ENCODE measurements around the gene XCL2.
"Not testable (repeated sequence)": the region's sequence is repeated elsewhere in the genome, so short reads cannot be mapped to it uniquely, and the experiment has no call there.

XCL2 gene, protein sequence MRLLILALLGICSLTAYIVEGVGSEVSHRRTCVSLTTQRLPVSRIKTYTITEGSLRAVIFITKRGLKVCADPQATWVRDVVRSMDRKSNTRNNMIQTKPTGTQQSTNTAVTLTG

DNA sequence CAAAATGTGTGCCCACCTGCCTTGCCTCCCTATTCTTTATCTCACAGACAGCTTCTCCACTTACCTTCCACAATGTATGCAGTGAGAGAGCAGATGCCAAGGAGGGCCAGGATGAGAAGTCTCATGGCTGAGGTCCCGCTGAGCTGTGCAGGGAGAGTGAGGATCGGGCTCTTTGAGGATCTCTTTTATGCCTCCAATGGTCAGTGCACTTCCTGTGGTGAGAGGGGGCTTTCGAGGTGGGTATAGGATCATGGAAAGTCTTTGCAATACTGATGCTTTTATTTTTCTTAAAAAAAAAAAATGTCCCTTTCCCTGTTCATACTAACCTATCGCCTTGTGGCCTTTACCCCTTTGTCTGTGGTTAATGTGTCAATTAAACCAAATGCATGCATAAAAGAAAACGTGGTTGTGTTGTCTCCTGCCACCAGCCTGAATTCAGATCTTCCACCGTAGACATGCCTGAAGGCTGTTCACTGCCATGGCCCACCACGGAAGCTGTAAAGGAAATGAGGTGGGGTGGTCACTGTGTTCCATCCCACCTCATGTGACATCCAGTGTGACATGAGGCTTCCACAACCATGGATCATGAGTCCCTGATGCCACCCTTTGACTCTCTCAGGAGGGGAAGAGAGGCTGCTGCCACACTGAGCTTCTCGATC lies at the start of gene XCL2:
TSS of gene XCL2 (minus strand) at position 158 of the 659 bp plus-strand sequence. CDS start at position 125, 33 bp downstream.
- FAIRE-seq, result peak; percentile 65
- DNase-seq (ENCODE audit: extremely low spot score, insufficient read length, low read depth), result not testable (repeated sequence)

DNA sequence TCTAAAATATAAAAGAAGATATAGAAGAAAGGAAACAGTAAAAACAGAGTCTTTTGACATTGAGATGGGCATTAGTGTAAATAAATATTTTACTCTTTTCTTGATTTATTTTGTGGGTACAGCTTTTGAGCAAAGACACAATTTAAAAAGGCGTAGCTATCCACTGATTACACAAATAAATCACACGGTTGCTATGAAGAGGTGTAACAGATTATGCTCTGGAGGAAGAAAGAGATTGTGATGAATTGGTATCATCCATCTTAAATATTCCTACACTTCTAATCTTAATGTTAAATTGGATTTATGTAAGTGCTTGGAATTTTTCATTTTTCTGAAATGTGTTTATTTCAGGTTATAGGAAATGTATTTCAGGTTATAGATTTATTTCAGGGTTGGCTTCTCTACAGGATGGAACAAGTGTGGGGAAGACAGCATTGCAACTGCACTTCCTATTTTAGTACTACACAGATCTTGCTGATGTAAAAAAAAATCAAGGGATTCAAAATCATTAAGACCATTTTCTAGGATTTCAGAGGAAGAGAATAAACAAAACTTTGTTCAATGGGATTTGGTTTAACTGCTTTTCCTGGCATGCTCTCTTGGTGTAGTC lies 47.9 kb upstream of the XCL2 start:
- DNase-seq (ENCODE audit: extremely low spot score, insufficient read length, low read depth) (no peak), FAIRE-seq (no peak)

DNA sequence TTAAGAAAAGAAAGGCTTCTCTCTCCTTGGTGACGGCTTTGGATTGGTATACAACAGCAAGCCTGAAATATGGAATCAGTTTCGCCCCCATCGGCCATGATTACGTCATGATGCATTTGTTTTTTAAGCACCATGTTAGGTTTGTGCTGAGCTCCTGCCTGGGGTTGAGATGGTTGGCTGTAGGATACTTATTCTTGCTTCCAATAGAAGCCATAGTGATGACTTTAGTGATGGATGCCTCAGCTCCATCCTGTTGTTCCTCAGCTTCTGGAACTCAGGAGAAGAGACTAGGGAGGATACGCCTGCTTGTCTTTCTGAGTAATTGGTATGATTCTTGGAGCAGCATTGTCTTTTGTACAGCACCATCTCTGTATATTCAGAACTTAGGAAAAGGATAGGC lies 47.3 kb upstream of the XCL2 start:
- FAIRE-seq, result no peak

DNA sequence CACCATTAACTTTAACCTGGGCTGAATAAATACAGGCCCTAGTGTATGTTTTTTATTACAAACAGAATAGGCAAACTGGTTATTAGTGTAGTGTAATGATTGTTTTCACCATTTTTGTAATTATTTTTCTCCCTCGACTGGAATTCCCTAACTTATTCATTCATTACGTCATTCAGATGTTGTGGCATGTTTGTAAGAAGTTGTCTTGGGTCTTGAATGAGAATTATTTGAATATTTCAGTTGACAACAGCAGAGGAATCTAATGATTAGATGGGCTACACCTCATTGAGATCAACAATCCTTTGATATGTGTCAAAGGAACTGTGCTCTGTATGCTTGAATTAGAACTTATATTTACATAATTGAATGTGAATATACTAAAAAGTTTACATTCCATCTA lies 45.4 kb upstream of the XCL2 start:
- FAIRE-seq, result no peak
- no peak for DNase-seq (ENCODE audit: extremely low spot score, insufficient read length, low read depth)

More for the DNA sequence above, 47.3 kb upstream of the XCL2 start:
- no peak for DNase-seq (ENCODE audit: extremely low spot score, insufficient read length, low read depth)

DNA sequence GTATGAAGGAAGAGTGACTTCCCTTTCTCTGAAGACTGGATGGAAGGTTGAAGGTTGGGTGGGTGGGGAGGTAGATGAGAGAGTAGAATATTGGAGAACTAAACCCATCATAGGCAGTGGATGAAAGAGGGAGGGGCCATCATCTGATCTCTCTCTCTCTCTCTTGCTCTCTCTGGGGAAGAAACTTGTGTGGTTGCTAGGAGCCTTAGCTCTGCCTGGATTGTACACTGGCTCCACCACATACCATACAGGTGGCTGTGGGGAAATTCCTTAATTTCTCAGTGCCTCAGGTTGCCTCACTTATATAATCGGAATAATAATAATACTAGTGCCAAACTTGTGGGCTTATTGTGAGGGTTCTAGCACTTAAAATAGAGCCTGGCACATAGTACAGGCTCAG lies 42.1 kb upstream of the XCL2 start:
- FAIRE-seq (no peak), DNase-seq (ENCODE audit: extremely low spot score, insufficient read length, low read depth) (no peak)

DNA sequence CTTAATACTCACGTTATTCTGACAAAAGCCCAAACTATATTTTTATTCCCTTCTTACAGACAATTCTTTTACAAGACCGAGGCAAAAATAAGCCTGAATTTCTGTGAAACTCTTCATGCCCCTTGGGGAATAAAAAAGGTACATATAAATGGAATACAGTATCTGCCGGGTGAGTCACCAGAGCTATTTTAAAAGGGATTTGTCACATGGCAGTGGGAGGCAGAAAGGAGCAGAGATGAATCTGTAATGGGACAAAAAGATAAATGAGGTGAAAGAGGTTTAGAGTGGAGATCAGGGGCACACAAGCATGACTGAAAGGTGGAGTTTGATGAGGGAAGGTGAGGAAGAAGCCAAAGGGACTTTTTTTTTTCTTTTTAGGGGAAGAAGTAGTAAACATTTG lies 41.4 kb upstream of the XCL2 start:
- FAIRE-seq, result no peak
- no peak for DNase-seq (ENCODE audit: extremely low spot score, insufficient read length, low read depth)

DNA sequence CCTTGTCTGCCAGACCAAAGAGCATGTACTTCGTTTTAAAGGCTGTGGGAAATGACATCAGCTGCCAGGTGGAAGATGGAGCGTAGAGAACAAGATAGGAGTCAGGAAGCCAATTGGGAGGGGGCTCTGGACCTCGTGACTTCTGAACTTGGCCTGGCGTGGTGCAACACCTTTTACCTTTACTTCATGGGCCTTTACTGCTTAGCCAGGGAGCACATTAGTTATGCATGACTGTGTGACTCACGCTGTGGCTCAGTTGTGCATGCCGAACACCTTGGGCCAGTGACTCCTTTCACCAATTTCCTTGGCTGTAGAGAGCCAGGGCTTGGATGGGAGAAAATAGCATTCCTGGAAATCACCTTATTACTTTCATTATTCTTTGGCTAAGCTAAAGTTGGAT lies 39.8 kb upstream of the XCL2 start:
- DNase-seq (ENCODE audit: extremely low spot score, insufficient read length, low read depth), result no peak
- FAIRE-seq, result no peak

DNA sequence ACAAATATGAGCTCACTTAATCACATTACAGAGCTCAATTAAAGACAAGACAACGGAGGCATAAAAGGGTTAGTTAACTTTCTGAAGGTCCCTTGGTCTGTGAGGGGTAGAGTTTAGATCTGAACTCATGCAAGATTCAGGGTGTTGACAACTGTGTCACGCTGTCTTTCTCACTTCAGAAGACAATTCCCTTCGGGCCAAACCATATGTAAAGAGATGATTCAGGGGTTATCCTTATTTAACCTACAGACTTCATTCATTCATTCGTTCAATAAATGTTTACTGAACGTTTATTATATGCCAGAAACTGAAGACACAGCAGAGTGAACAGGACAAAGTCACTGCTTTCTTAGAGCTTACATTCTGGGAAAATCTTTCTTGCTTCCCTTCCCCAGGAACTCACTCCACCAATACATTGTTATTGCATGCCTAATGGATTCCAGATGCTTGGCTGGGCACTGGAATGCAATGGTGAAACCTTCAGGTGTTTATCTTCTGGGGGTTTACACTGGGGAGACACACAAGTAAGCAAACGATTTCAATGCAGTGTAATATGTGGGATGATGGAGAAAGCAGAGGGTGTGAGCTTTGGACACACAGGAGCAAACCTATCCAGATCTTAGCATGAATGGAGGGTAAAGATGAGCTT lies 39.0 kb upstream of the XCL2 start:
- no peak for FAIRE-seq
- no peak for DNase-seq (ENCODE audit: extremely low spot score, insufficient read length, low read depth)

DNA sequence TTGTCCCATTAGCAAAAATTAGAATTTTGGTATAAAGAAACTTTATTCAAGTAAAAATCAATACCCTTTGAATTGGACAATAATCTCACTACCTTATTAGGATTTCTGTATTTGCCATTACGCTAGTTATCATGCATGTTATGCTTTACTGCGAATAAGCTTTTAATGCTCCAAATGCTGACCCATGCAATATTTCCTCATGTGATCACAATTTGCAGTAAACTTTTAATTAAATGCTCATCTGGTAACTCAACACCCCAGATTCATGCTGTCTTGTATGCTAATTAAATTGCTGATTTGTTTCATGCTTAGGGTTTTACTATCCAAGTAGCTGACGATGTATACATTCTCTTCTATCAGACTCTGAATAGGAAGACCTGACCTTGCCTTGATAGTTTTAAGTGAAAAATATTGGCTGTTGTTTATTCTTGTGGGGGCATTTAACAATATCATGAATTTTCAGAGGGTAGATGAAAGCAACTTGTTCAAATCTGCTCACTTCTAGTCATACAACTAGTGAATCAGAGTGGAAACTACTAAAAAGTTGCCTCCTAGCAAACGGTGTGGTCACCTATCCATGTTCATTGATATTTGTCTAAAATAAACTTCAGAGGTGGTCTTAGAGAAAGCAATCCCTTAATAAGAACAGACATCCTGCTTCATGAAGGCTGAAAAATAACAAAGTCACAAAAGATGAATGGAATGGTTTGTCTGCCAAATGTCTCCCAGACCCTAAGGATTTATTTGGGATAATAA lies 38.2 kb upstream of the XCL2 start:
- DNase-seq (ENCODE audit: extremely low spot score, insufficient read length, low read depth) (no peak), FAIRE-seq (no peak)

DNA sequence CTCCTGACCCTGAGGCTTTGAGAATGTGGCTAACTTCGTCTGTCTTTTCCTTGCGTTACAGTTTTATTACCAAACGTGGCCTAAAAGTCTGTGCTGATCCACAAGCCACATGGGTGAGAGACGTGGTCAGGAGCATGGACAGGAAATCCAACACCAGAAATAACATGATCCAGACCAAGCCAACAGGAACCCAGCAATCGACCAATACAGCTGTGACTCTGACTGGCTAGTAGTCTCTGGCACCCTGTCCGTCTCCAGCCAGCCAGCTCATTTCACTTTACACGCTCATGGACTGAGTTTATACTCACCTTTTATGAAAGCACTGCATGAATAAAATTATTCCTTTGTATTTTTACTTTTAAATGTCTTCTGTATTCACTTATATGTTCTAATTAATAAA lies 37.2 kb upstream of the XCL2 start:
- not testable (repeated sequence) for DNase-seq (ENCODE audit: extremely low spot score, insufficient read length, low read depth); FAIRE-seq

DNA sequence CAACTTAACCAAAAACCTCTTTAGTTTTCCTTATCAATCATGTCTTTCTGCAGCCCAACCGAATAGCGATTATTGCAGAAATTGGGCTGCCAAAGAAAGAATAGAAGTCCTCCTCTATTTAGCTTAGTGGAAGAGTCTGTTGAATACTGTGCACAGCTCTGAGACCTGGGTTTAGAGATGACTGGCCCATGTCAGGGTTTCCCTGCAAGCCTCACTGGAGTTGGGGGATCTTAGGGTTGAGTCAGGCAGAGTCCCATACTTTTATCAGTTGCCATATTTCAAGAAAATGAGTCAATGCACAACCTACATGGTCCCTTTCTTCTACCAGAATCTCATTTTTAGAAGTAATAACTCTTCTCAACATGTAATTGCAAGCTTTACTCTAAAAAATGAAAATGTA lies 36.5 kb upstream of the XCL2 start:
- not testable (repeated sequence) for FAIRE-seq; DNase-seq (ENCODE audit: extremely low spot score, insufficient read length, low read depth)

DNA sequence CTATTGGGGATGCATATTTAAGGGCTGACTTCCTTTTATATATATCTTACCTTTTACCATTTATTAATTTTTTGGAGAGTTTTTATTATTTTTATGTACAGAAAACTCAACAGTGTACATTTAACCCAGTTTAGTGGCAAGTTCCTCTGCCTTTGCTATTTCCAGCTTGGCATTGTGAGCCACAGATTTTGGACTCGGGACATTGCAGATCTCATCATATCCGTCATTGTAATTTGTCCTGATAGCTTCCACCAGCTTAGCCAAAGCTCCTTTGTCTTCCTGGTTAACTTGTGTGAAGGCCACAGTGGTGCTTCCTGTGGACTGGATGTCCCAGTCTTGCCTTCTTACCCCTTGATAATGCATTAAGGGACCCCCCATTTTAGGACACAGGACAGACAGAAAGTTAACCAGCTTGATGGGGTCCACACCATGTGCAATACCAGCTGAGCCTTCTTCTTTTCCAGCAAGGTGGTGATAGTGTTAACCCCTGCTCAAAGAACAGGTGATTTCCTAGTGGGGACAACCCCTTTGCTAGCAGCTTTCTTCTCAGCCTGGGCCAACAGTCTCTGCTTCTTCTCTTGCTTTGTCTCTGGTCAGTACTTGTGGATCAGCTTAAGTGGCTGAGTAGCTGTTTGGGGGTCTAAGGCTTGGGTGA lies 34.9 kb upstream of the XCL2 start:
- peak; percentile 59 for FAIRE-seq
- DNase-seq (ENCODE audit: extremely low spot score, insufficient read length, low read depth), result not testable (repeated sequence)

DNA sequence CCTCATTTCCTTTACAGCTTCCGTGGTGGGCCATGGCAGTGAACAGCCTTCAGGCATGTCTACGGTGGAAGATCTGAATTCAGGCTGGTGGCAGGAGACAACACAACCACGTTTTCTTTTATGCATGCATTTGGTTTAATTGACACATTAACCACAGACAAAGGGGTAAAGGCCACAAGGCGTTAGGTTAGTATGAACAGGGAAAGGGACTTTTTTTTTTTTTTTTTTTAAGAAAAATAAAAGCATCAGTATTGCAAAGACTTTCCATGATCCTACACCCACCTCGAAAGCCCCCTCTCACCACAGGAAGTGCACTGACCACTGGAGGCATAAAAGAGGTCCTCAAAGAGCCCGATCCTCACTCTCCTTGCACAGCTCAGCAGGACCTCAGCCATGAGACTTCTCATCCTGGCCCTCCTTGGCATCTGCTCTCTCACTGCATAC lies 32.5 kb upstream of the XCL2 start, which contains the start of gene XCL1:
TSS of gene XCL1 (plus strand) at position 361 of the 444 bp plus-strand sequence. CDS start at position 394, 33 bp downstream.
- not testable (repeated sequence) for FAIRE-seq; DNase-seq (ENCODE audit: extremely low spot score, insufficient read length, low read depth)

DNA sequence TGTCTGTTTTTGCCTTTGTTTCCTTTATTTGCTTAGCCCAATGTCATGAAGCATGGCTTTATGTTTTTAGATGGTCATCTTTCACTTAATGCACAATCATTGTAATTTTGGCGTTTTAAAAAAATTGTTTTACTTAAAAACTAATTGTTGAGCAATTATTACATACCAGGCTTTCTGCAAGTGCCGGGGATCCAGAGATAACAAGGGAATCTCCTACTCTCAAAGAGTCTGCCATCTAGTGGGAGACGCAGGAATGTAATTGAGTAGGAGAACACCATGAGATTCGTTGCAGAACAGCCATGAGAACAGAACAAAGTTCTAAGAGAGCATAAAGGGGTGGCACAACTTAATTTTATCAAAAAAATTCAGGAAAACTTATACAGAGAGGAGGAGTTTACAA lies 30.4 kb upstream of the XCL2 start:
- peak; percentile 90 for FAIRE-seq
- DNase-seq (ENCODE audit: extremely low spot score, insufficient read length, low read depth), result not testable (repeated sequence)

DNA sequence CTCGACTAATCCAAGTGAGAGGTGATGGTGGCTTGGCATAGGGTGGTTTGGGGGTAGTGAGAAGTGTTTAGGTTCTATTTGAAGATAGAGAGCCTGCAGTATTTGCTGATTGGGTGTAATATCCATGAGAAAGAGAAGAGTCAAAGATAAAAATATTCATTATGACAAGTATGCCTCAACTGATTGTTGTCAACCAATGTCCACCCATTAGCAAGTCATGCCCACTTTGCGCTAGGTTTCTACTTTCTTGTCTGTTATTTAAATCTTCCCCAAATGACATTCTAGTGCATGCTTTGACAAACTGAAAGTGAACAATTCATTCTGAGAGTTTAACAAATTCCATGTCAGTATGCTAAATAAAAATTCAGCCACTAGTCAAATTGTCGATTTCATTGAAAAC lies 28.8 kb upstream of the XCL2 start:
- FAIRE-seq, result peak; percentile 31
- DNase-seq (ENCODE audit: extremely low spot score, insufficient read length, low read depth), result no peak

DNA sequence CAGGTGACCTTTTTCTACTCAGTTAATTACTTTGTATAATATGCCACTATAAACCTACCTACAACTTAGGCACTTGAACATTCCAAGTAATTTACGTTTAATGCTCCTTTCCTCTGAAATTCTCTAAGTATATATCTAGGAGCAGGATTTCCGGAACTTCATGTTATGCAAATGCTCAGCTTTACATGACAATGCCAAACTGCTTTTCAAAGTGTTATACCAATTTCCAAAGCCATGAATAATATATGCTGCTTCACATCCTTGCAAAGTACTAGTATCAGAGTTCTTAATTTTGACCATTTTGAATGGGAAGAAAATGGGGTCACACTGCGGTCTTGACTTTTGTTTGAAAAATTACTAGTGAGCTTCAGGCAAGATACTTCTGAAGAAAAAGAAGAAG lies 26.9 kb upstream of the XCL2 start:
- FAIRE-seq, result no peak
- DNase-seq (ENCODE audit: extremely low spot score, insufficient read length, low read depth), result no peak

DNA sequence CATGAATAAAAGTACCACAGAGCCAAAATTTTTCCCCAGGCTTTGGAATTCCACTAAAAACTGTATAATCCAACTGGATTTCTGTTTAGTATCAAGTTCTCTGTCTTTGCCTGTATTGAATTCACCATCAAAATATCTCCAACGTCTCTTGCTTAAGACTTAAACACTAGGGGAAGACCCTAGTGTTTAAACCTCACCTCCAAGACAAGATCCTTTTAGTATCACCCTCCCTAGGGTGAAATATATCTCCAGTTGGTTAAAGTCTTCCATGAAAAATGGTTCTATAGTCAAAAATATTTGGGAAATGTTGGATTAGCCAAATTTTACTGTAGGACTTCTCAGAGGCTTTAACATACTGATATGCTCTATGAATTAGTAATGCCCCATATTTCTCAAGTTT lies 24.5 kb upstream of the XCL2 start:
- no peak for DNase-seq (ENCODE audit: extremely low spot score, insufficient read length, low read depth)
- no peak for FAIRE-seq

DNA sequence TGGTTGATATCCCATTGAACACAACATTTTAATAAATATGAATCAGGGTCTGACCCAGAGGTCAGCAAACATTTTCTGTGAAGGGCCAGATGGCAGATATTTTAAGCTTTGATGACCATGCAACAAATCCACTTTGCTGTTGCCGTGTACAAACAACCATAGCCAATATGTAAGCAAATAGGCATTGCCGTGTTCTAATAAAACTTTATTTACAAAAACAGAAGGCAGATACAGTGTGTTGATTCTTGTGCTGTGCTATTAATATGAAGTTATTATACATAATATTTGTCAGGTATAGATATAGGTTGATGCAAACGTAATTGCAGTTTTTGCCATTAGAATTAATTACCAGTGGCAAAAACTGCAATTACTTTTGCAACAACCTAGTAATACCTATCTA lies 23.8 kb upstream of the XCL2 start:
- FAIRE-seq (no peak), DNase-seq (ENCODE audit: extremely low spot score, insufficient read length, low read depth) (no peak)

DNA sequence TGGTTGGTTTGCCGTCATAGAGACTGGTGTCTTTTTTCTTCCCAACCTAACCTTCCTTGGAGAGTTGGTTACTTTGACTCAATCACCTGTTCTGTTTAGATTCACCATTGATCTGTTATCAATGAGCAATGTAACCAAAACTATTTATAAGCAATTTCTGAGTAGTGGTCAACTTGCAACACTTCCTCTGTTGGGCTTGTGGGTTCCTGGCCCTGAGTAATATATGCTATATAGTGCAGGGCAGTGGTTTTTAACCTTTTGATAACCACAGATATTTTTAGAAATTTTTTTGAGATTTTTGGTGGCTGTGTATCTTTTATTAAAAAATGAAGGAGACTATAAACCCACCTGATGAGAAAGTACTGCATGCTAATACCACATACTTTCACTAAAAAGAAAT lies 23.2 kb upstream of the XCL2 start:
- FAIRE-seq (no peak), DNase-seq (ENCODE audit: extremely low spot score, insufficient read length, low read depth) (no peak)

DNA sequence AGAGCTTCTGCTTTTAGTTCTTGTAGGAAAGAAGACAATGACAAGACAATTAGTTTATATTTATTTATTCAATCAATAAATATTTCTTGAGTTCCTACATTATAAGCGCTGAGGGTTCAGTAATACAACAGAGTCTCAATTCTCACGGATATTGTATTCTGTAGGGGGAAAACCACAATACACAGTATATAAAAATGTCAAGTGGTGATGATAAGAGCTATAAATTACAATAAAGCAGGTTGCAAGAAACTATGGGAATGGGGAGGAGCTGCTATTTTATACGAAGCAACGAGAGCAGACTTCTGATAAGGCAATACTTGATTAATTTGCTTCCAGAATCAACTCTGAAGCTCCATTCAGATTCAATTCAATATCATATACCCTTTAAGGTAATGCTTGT lies 22.0 kb upstream of the XCL2 start:
- DNase-seq (ENCODE audit: extremely low spot score, insufficient read length, low read depth), result no peak
- no peak for FAIRE-seq

Data from GM18507 (cell line).